GM12865 (cell line): ENCODE results near the gene PRDM2.
"Not testable (repeated sequence)": the region's sequence is repeated elsewhere in the genome, so short reads cannot be mapped to it uniquely, and the experiment has no call there.

Experiments used
- DNase-seq: peaks from one replicate; pipeline ENCODE4 v3.0.0; 2010; ENCODE audit warnings: low read depth
- H3K4me3 ChIP-seq: 2 replicates; pipeline ENCODE4 v1.5.1; 2011; ENCODE audit warnings: mild to moderate bottlenecking, low read depth, low read length, control low read depth
- TF ChIP-seq, protein P1 (sequence below): IDR thresholded peaks from 2 replicates; pipeline ENCODE4 v1.5.1; 2011; ENCODE audit warnings: low read length, control low read depth, low read depth, inconsistent platforms; ENCODE audit not compliant: insufficient read depth; ENCODE audit errors: missing control alignments

Gene PRDM2

DNA sequence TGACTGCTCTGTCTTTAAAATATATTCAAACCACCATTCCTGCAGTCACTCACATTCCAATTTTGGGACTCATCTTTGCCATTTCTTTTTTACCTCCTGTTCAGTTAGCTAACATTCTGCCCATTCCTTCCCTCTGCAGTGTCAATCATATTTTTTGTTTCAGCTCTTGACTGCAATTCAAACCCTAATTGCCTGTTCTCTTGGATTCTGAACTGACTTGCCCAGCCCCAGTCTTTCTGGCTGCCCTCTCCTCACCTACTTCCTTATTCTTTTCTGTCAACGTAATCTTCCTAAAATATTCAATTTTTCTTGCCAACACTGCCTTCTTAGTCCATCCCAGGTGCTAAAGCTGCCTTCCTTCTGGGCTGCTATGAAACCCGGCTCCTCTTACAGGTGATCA is 6.1 kb downstream of the PRDM2 start:
- TF ChIP-seq, protein P1, sequence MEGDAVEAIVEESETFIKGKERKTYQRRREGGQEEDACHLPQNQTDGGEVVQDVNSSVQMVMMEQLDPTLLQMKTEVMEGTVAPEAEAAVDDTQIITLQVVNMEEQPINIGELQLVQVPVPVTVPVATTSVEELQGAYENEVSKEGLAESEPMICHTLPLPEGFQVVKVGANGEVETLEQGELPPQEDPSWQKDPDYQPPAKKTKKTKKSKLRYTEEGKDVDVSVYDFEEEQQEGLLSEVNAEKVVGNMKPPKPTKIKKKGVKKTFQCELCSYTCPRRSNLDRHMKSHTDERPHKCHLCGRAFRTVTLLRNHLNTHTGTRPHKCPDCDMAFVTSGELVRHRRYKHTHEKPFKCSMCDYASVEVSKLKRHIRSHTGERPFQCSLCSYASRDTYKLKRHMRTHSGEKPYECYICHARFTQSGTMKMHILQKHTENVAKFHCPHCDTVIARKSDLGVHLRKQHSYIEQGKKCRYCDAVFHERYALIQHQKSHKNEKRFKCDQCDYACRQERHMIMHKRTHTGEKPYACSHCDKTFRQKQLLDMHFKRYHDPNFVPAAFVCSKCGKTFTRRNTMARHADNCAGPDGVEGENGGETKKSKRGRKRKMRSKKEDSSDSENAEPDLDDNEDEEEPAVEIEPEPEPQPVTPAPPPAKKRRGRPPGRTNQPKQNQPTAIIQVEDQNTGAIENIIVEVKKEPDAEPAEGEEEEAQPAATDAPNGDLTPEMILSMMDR: no peak
- H3K4me3 ChIP-seq: no peak overlapping the region
- DNase-seq: no peak

DNA sequence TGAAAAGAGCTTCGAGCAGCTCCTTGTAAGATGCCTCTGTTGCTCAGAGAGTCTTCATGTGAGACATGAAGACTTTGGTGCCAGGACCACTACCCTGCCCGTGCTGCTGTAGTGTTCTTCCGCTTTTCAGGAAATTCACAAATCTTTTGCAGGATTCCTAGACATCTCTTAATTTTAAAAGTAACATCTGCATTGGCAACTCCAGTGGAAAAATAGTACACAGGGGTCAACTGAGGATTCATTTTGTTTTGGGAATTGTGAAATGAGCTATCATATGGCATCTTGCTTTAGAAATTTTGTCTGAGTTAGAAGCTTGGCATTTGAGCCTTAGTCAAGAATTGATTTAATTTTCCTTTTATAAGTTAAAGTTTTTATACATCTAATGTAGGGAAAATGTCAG is 7.2 kb downstream of the PRDM2 start:
- no peak for DNase-seq
- no peak overlapping the region for H3K4me3 ChIP-seq
- TF ChIP-seq, protein P1: no peak

DNA sequence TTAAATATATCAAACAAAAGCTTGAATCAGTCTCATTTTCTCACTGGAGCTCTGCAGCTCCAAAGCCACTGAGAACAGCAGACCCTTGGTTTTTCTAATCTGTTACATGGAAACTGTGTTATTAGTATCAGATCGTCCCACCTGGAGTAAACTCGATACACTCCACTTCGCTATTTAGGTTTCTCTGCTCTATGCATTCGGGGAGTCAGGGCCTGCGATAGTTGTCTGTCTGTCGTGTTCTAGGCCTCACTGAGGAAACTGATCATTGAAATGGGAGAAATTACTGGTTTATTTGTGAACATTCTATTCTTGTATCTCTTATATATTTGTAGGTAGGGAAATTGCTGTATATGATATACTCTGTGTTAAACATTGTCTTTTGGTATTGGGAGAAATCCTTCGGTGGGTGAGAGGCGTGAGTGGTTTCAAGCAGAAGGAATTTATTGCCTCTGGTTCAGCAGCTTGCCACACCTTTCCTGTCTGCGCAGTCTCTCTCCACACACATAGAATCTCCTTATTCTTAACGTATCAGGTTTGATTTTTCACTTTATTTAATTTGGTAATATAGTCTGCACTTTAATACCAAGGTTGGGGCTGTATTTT is 8.5 kb downstream of the PRDM2 start:
- TF ChIP-seq, protein P1: no peak
- H3K4me3 ChIP-seq: no peak overlapping the region
- DNase-seq: no peak

DNA sequence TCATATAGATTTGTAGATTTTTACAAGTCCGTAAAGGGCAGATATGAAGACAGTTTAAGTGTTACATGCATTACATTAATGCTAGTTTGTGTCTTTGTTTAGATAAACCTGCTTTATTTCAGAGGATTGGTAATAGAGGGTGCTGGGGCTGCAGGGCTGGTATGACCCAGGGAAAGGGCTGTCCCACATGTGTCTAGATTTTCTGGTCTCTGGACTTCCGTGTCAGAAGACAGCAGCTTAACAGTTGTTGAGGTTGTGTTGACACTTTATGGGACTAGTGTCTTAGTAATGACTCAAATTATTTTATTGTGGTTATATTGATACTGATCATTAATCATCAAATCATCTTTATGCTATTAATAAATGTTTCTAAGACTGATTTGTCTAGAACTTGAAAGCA is 10.1 kb downstream of the PRDM2 start:
- TF ChIP-seq, protein P1: no peak
- H3K4me3 ChIP-seq: no peak overlapping the region
- DNase-seq: no peak

DNA sequence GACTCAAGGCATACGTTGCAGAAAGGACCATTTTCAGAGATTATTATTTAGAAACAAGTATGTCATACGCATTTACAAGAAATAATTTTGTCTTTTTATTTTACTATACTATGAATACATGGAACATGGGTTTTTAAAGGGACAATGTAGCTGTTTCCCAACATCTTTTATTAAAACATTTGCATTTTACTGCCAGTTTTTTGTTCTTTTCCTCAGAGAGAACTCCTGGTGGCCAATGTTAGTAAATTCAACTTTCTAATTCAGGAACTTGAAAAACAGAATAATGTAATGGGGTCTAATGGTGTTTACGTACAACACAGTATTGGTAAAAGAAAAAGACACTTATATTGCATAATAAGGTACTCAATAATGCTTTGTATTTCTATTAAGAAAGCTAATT is 14.9 kb downstream of the PRDM2 start:
- no peak overlapping the region for H3K4me3 ChIP-seq
- TF ChIP-seq, protein P1: no peak
- no peak for DNase-seq

DNA sequence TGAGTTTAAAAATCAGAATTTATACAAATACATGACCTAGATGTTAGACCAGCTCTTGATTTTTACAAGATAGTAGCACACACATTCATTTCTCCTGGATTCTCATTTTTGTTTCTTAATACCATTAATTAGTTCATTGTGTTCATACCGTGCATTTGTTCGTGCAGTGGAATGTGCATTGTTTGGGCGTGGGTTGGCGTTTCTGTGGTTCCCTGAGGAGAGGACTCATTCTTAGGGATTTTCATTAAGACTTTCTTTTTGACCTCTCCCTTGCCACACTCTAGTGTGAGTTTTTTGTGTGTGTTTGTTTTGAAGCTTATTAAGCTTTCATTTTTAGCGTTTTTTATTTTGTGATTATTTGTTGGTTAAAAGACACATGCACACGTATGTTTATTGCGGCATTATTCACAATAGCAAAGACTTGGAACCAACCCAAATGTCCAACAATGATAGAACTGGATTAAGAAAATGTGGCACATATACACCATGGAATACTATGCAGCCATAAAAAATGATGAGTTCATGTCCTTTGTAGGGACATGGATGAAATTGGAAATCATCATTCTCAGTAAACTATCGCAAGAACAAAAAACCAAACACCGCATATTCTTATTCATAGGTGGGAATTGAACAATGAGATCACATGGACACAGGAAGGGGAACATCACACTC is 15.8 kb downstream of the PRDM2 start:
- DNase-seq, H3K4me3 ChIP-seq: not testable (repeated sequence)

DNA sequence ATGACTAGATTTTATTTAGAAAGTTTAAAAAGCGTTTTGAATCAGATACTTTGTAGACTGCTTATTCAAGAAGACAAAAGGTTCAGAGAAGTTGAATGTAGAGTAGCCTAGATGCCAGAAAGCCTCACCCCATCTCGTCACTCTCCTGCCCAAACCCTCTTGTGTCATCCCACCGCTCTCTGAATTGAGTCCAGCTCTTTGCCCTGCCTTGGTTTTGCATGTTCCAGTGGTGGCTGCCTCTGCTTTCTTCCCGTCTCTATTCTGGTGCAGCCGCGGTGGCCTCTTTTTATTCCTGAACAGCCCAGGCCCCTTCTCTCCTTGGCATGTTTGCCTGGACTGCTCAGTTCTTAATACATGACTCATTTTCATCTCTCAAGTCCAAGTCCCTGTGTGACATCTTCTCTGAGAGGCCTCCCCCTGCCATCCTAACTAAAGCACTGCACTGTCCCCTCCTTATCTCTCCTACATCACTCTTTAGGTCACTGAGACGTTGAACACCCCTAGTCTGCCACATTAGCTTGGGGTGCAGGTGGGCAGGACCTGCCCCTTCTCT is 22.9 kb downstream of the PRDM2 start:
- TF ChIP-seq, protein P1: no peak
- H3K4me3 ChIP-seq: no peak overlapping the region
- no peak for DNase-seq
